Neural progenitor cell (in vitro differentiated cells): ENCODE results near the gene STAMBP. TPM values are rescaled to one million over a fixed set of nuclear protein-coding genes. Genes with fewer than 3 reads are reported as not detected.
"Not testable (repeated sequence)": the region's sequence is repeated elsewhere in the genome, so short reads cannot be mapped to it uniquely, and the experiment has no call there.

ENCODE experiments used
- DNase-seq: peaks from one replicate; pipeline ENCODE4 v3.0.0-alpha.2; 2016; ENCODE audit warnings: low spot score
- H2AFZ ChIP-seq: fragments of 200-600 bp; sonication (generic); replicated peaks from 2 replicates; pipeline ENCODE4 v1.6.1; 2016; ENCODE audit warnings: antibody characterized with exemption
- H3F3A ChIP-seq: fragments of 200-600 bp; sonication (generic); 2 replicates; pipeline ENCODE4 v1.6.1; 2016; ENCODE audit warnings: antibody characterized with exemption, low read depth
- H3K27ac ChIP-seq: fragments of 200-600 bp; sonication (generic); 2 replicates; pipeline ENCODE4 v1.5.1; 2016; ENCODE audit warnings: mild to moderate bottlenecking
- H3K27me3 ChIP-seq: fragments of 200-600 bp; sonication (generic); 2 replicates; pipeline ENCODE4 v1.6.1; 2016; ENCODE audit warnings: mild to moderate bottlenecking, moderate library complexity
- H3K36me3 ChIP-seq: fragments of 200-600 bp; sonication (generic); 2 replicates; pipeline ENCODE4 v1.5.1; 2016
- H3K4me1 ChIP-seq: fragments of 200-600 bp; sonication (generic); 2 replicates; pipeline ENCODE4 v1.6.1; 2016; ENCODE audit warnings: mixed run types
- H3K4me2 ChIP-seq: fragments of 200-600 bp; sonication (generic); 2 replicates; pipeline ENCODE4 v1.6.1; 2016
- H3K4me3 ChIP-seq: fragments of 200-600 bp; sonication (generic); 2 replicates; pipeline ENCODE4 v1.5.1; 2016
- H3K79me2 ChIP-seq: fragments of 200-600 bp; sonication (generic); 2 replicates; pipeline ENCODE4 v1.6.1; 2016; ENCODE audit warnings: low read depth
- H3K9ac ChIP-seq: fragments of 200-600 bp; sonication (generic); 2 replicates; pipeline ENCODE4 v1.6.1; 2016
- H3K9me3 ChIP-seq: fragments of 200-600 bp; sonication (generic); 2 replicates; pipeline ENCODE4 v1.5.1; 2016; ENCODE audit warnings: low read depth
- H4K20me1 ChIP-seq: fragments of 200-600 bp; sonication (generic); 2 replicates; pipeline ENCODE4 v1.6.1; 2016; ENCODE audit warnings: low read depth
- H3K27ac Mint-ChIP-seq: 3 replicates; pipeline ENCODE4 v1.8.0; 2021; ENCODE audit warnings: mixed read lengths
- H3K27me3 Mint-ChIP-seq: 2 replicates; pipeline ENCODE4 v1.8.0; 2022; ENCODE audit warnings: low read depth, mild to moderate bottlenecking, inconsistent platforms, moderate library complexity, mixed read lengths; ENCODE audit not compliant: insufficient read depth
- H3K36me3 Mint-ChIP-seq: 3 replicates; pipeline ENCODE4 v1.8.0; 2021; ENCODE audit warnings: mixed read lengths
- H3K4me1 Mint-ChIP-seq: 3 replicates; pipeline ENCODE4 v1.8.0; 2021; ENCODE audit warnings: mixed read lengths
- H3K4me3 Mint-ChIP-seq: 3 replicates; pipeline ENCODE4 v1.8.0; 2021; ENCODE audit warnings: mild to moderate bottlenecking, moderate library complexity, mixed read lengths
- H3K9me3 Mint-ChIP-seq: 3 replicates; pipeline ENCODE4 v1.8.0; 2020; ENCODE audit warnings: mixed read lengths
- EZH2 ChIP-seq: fragments of 200-600 bp; sonication (generic); IDR thresholded peaks from 2 replicates; pipeline ENCODE4 v1.6.1; 2017; ENCODE audit warnings: antibody characterized with exemption, mild to moderate bottlenecking, moderate library complexity
- EZH2phosphoT487 ChIP-seq: fragments of 200-600 bp; sonication (generic); IDR thresholded peaks from 2 replicates; pipeline ENCODE4 v1.6.1; 2017; ENCODE audit warnings: antibody characterized with exemption
- total RNA-seq: library from RNA; depleted of rRNA; stranded (reverse); fragments of >200 nt; gene quantifications from 2 replicates; pipeline ENCODE4 v1.2.3, GENCODE V29; 2015; ENCODE audit warnings: low replicate concordance
- TF ChIP-seq, protein P1 (sequence below): fragments of 200-600 bp; sonication (generic); IDR thresholded peaks from 2 replicates; pipeline ENCODE4 v1.5.1; 2017; ENCODE audit warnings: antibody characterized with exemption, mild to moderate bottlenecking

STAMBP gene
- total RNA-seq, 1 donor from 2014 or later, result 77.3 TPM

DNA sequence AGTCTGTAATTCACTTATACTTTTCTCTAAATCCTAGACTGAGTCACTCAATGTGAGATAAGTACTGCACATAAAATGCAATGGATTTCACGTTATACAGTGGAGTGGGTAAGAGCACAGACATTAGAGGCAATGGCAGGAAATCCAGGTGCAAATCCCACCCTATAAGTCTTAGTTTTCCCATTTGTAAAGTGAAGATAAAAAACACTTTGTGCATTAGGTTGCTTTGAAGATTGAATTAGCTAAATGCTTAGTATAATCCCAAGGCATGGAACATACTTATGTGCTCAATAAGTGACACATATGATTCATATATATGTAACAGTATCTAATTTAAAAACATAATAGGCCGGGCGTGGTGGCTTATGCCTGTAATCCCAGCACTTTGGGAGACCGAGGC, 74.6 kb downstream of the STAMBP start:
- H3K9me3 Mint-ChIP-seq, result peaks cover 2% of the 10 kb centered on the region
- H3F3A ChIP-seq, result no peaks in the 10 kb centered on the region
- no peaks in the 10 kb centered on the region for H3K27me3 ChIP-seq
- H3K27me3 Mint-ChIP-seq, result peaks cover 2% of the 10 kb centered on the region
- H2AFZ ChIP-seq, result no peak overlapping the region
- H3K4me1 Mint-ChIP-seq, result peaks cover 6% of the 10 kb centered on the region
- H4K20me1 ChIP-seq, result no peaks in the 10 kb centered on the region
- TF ChIP-seq EZH2phosphoT487 (no peak), EZH2 (no peak)
- TF ChIP-seq, protein P1, sequence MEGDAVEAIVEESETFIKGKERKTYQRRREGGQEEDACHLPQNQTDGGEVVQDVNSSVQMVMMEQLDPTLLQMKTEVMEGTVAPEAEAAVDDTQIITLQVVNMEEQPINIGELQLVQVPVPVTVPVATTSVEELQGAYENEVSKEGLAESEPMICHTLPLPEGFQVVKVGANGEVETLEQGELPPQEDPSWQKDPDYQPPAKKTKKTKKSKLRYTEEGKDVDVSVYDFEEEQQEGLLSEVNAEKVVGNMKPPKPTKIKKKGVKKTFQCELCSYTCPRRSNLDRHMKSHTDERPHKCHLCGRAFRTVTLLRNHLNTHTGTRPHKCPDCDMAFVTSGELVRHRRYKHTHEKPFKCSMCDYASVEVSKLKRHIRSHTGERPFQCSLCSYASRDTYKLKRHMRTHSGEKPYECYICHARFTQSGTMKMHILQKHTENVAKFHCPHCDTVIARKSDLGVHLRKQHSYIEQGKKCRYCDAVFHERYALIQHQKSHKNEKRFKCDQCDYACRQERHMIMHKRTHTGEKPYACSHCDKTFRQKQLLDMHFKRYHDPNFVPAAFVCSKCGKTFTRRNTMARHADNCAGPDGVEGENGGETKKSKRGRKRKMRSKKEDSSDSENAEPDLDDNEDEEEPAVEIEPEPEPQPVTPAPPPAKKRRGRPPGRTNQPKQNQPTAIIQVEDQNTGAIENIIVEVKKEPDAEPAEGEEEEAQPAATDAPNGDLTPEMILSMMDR, result no peak
- no peak for DNase-seq
- H3K27ac Mint-ChIP-seq, result no peak overlapping the region
- no peak overlapping the region for H3K4me3 Mint-ChIP-seq
- no peaks in the 10 kb centered on the region for H3K79me2 ChIP-seq
- H3K4me2 ChIP-seq, result no peak overlapping the region
- H3K4me1 ChIP-seq, result no peaks in the 10 kb centered on the region
- H3K27ac ChIP-seq, result no peak overlapping the region
- no peaks in the 10 kb centered on the region for H3K9me3 ChIP-seq
- no peaks in the 10 kb centered on the region for H3K36me3 Mint-ChIP-seq
- H3K36me3 ChIP-seq, result no peaks in the 10 kb centered on the region
- no peak overlapping the region for H3K9ac ChIP-seq
- no peak overlapping the region for H3K4me3 ChIP-seq

DNA sequence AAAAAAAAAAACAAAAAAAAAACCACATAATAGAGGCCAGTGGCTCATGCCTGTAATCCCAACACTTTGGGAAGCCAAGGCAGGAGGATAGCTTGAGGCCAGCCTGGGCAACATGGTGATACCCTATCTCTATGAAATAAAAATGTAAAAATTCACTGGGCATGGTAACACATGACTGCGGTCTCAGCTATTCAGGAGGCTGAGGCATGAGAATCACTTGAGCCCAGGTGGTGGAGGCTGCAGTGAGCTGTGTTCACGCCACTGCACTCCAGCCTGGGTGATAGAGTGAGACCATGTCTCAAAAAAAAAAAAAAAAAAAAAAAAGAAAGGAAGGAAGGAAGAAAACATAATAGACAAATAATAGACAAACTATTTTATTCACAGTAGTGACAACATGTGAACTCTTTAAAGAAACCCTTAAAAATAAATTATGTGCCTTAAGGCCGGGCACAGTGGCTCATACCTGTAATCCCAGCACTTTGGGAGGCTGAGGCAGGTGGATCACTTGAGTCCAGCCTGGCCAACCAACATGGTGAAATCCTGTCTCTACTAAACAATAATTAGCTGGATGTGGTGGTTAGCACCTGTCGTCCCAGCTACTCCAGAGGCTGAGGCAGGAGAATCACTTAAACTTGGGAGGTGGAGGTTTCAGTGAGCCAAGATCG, 75.3 kb downstream of the STAMBP start:
- H4K20me1 ChIP-seq, H3K4me1 ChIP-seq, H3K4me1 Mint-ChIP-seq, H3K27ac ChIP-seq, H3K27me3 Mint-ChIP-seq, H3K9ac ChIP-seq, H3K36me3 ChIP-seq, H3K4me3 Mint-ChIP-seq, H3K36me3 Mint-ChIP-seq, H2AFZ ChIP-seq, H3K27me3 ChIP-seq, DNase-seq, H3K9me3 Mint-ChIP-seq, H3K9me3 ChIP-seq, H3K4me2 ChIP-seq, H3F3A ChIP-seq, H3K27ac Mint-ChIP-seq, H3K4me3 ChIP-seq, H3K79me2 ChIP-seq: not testable (repeated sequence)

DNA sequence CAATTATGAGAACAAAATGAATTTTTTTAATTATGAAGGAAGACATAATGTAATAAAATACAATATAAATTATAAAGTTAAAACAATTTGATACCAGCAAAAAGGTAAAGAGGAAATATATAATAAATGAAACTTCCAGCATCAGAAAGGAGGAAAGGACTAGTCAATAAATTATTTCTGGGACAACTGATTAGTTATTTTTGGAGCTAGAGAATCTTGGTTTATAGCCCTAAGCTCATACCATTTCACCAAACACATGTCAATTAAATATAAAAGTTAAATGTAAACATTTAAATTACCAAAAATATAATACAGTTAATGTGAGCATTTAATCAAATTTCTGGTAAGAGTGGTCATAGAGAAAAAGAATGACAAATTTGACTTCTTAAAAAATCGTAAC, 76.2 kb downstream of the STAMBP start:
- TF ChIP-seq, protein P1, result no peak
- TF ChIP-seq EZH2phosphoT487 (no peak), EZH2 (no peak)
- Histone ChIP-seq H3K9ac (no peak overlapping the region), H2AFZ (no peak overlapping the region), H3K27ac (no peak overlapping the region), H4K20me1 (no peaks in the 10 kb centered on the region), H3K4me3 (no peak overlapping the region), H3K79me2 (no peaks in the 10 kb centered on the region), H3K4me1 (no peaks in the 10 kb centered on the region), H3K4me2 (no peak overlapping the region), H3F3A (no peaks in the 10 kb centered on the region), H3K36me3 (no peaks in the 10 kb centered on the region), H3K9me3 (no peaks in the 10 kb centered on the region), H3K27me3 (no peaks in the 10 kb centered on the region)
- Mint-ChIP-seq H3K27ac (no peak overlapping the region), H3K4me3 (no peak overlapping the region), H3K27me3 (no peaks in the 10 kb centered on the region), H3K9me3 (peaks cover 2% of the 10 kb centered on the region), H3K4me1 (peaks cover 8% of the 10 kb centered on the region), H3K36me3 (no peaks in the 10 kb centered on the region)
- DNase-seq, result no peak

DNA sequence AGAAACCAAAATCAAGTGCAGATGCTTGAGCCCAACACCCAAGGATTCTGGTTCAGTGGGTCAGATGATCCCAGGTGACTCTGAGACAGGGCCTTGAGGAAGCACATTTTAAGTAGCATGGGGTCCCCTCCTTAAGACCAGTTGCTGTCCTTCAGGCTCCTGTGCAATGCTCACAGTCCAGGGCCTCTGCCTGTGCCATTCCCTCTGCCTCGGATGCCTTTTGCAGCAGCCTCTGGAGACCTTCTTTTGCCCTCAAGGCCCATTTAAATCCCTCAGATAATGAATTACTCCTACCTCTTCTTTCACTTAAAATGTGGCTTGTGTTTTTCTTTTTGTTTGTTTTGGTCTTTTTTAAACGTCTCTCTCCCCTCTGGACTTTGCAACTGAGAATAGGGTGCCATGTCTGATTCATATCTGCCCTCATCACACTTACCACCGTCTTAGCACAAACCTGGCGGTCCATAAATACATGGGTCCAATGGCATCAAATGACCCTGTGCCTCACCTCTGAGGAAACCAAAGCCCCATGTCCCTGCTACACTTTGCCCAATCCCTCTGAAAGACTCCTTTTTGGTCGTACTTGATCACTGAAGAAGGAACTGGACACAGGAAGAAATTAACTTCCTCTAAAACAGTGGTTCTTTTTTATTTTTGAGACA, 78.2 kb downstream of the STAMBP start:
- Histone ChIP-seq H3K4me3 (no peak overlapping the region), H3K27me3 (no peaks in the 10 kb centered on the region), H3K9ac (no peak overlapping the region), H3F3A (no peaks in the 10 kb centered on the region), H3K9me3 (no peaks in the 10 kb centered on the region), H3K36me3 (no peaks in the 10 kb centered on the region), H2AFZ (no peak overlapping the region), H3K79me2 (no peaks in the 10 kb centered on the region), H3K27ac (no peak overlapping the region), H3K4me1 (no peaks in the 10 kb centered on the region), H4K20me1 (no peaks in the 10 kb centered on the region), H3K4me2 (no peak overlapping the region)
- H3K36me3 Mint-ChIP-seq, result no peaks in the 10 kb centered on the region
- H3K4me3 Mint-ChIP-seq, result no peak overlapping the region
- no peaks in the 10 kb centered on the region for H3K27me3 Mint-ChIP-seq
- no peak overlapping the region for H3K27ac Mint-ChIP-seq
- peaks cover 8% of the 10 kb centered on the region for H3K4me1 Mint-ChIP-seq
- TF ChIP-seq, protein P1, result no peak
- TF ChIP-seq EZH2, result no peak
- TF ChIP-seq EZH2phosphoT487, result no peak
- DNase-seq, result no peak
- peaks cover 2% of the 10 kb centered on the region for H3K9me3 Mint-ChIP-seq
